ENCODE data around the gene SMARCAL1. TPM values are rescaled to one million over a fixed set of nuclear protein-coding genes. Genes with fewer than 3 reads are reported as not detected.

Gene SMARCAL1
- total RNA-seq, 1 donor from 2014 or later, result 5.3 TPM

- DNase-seq (ENCODE audit: low spot score in 2 of 2), result no peak
- TF ChIP-seq CTCF (IDR thresholded peaks at IDR 0.05), result no peak
- intact Hi-C loops (cut with DNase I), result no loop called here
- Histone ChIP-seq H3K27me3 (no peaks in the 10 kb centered on the region), H3K4me3 (no peak overlapping the region), H3K27ac (no peak overlapping the region), H3K9me3 (no peaks in the 10 kb centered on the region), H3K36me3 (peaks cover 6 to 16% of the 10 kb centered on the region in 2 donors), H3K4me1 (no peaks in the 10 kb centered on the region)
Measured at GRCh38 chr2:216486271-216486670, 74.0 kb downstream of the SMARCAL1 start.

GRCh38 chr2:216486708-216487107 lies 74.4 kb downstream of the SMARCAL1 start:
- H3K36me3 ChIP-seq, result peaks cover 6 to 13% of the 10 kb centered on the region in 2 donors
- H3K27ac ChIP-seq, result no peak overlapping the region
- TF ChIP-seq CTCF (IDR thresholded peaks at IDR 0.05), result no peak
- no peak overlapping the region for H3K4me3 ChIP-seq
- no peaks in the 10 kb centered on the region for H3K27me3 ChIP-seq
- intact Hi-C loops (cut with DNase I), result no loop called here
- DNase-seq (ENCODE audit: low spot score in 2 of 2), result no peak
- no peaks in the 10 kb centered on the region for H3K4me1 ChIP-seq
- H3K9me3 ChIP-seq, result no peaks in the 10 kb centered on the region

GRCh38 chr2:216490061-216490460 lies 77.8 kb downstream of the SMARCAL1 start:
- Histone ChIP-seq H3K4me1 (no peaks in the 10 kb centered on the region), H3K36me3 (no peaks in the 10 kb centered on the region), H3K9me3 (no peaks in the 10 kb centered on the region), H3K4me3 (no peak overlapping the region), H3K27me3 (no peaks in the 10 kb centered on the region), H3K27ac (no peak overlapping the region)
- no peak for TF ChIP-seq CTCF (IDR thresholded peaks at IDR 0.05)
- DNase-seq (ENCODE audit: low spot score in 2 of 2), result no peak
- intact Hi-C loops (cut with DNase I), result no loop called here

GRCh38 chr2:216491793-216492596 lies 79.7 kb downstream of the SMARCAL1 start:
- H3K27me3 ChIP-seq, result no peaks in the 10 kb centered on the region
- intact Hi-C loops (cut with DNase I), result no loop called here

GRCh38 chr2:216492597-216493333 lies 80.5 kb downstream of the SMARCAL1 start:
- no peaks in the 10 kb centered on the region for H3K9me3 ChIP-seq
- TF ChIP-seq CTCF (IDR thresholded peaks at IDR 0.05), result no peak

More at GRCh38 chr2:216491793-216492596, 79.7 kb downstream of the SMARCAL1 start:
- Histone ChIP-seq H3K4me1 (no peaks in the 10 kb centered on the region), H3K9me3 (no peaks in the 10 kb centered on the region), H3K36me3 (no peaks in the 10 kb centered on the region), H3K27ac (no peak overlapping the region), H3K4me3 (no peak overlapping the region)
- no peak for TF ChIP-seq CTCF (IDR thresholded peaks at IDR 0.05)
- no peak for DNase-seq (ENCODE audit: low spot score in 2 of 2)

More at GRCh38 chr2:216492597-216493333, 80.5 kb downstream of the SMARCAL1 start:
- intact Hi-C loops (cut with DNase I), result no loop called here
- Histone ChIP-seq H3K36me3 (no peaks in the 10 kb centered on the region), H3K27ac (no peak overlapping the region), H3K4me1 (peaks cover 0 to 5% of the 10 kb centered on the region in 2 donors), H3K4me3 (no peak overlapping the region), H3K27me3 (no peaks in the 10 kb centered on the region)
- no peak for DNase-seq (ENCODE audit: low spot score in 2 of 2)
